Activated naive CD4-positive, alpha-beta T cell (primary cell): ENCODE measurements around the gene SLC41A2.
A peak's percentile ranks its signal among the peaks of the same experiment; 100 is the strongest.
"Not testable (repeated sequence)": the region's sequence is repeated elsewhere in the genome, so short reads cannot be mapped to it uniquely, and the experiment has no call there.

Source experiments
- DNase-seq, 4 experiments: peaks; one replicate each; lab custom pipeline; 2025; lab: John Stamatoyannopoulos, UW

Gene SLC41A2

GRCh38 chr12:104963757-104964156 is 5.7 kb upstream of the SLC41A2 start:
- DNase-seq: no peak

GRCh38 chr12:104960464-104960863 is 2.4 kb upstream of the SLC41A2 start:
- no peak for DNase-seq

- DNase-seq: no peak
Observed at GRCh38 chr12:104959335-104959841, 1.3 kb upstream of the SLC41A2 start.

DNA sequence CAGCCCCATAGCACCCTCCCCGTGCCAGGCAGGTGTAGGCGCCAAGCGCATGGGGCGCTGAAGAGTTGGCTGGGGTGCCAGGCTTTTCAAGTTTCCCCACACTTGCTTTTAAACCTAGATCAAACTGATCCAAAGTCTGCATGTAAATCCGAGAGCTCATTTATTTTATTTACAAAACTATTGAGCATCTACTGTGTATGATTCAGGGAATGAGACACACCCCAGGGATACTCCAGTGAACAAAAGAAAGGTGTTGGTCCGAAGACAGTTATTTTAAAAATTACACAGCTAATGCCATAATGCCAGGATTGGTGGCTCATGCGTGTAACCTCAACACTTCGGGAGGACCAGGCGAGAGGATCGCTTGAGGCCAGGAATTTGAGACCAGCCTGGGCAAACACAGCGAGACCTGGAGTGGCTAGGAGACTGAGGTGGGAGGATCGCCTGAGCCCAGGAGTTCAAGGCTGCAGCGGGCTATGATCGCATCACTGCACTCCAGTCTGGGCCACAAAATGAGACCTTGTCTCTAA is 780 bp upstream of the SLC41A2 start:
- DNase-seq: no peak

GRCh38 chr12:104957719-104958000 is 430 bp downstream of the SLC41A2 start:
- DNase-seq: peak in 2 of 4 experiments; percentile 12 to 35

GRCh38 chr12:104956870-104957718 is 996 bp downstream of the SLC41A2 start:
- DNase-seq: no peak

GRCh38 chr12:104955703-104956102 is 2.4 kb downstream of the SLC41A2 start:
- no peak for DNase-seq

DNA sequence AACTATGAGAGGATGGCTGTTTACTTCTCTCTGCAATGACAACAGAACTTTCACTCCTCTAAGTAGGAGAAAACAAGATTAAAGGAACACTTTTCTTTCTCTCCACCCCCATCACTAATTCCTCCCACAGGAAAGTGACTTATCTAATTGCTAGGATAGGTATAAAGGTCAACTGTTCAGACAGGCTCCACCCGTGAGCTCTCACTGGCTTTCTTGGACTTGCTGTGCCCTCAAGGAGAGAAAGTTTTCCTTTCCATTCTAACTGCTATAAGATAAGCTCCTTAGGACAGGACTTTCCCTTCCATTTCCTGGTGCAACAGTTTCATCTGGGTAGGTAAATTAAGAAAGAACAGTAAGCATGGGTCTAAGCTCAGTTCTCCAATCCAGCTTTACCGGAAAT is 4.8 kb downstream of the SLC41A2 start:
- no peak for DNase-seq

DNA sequence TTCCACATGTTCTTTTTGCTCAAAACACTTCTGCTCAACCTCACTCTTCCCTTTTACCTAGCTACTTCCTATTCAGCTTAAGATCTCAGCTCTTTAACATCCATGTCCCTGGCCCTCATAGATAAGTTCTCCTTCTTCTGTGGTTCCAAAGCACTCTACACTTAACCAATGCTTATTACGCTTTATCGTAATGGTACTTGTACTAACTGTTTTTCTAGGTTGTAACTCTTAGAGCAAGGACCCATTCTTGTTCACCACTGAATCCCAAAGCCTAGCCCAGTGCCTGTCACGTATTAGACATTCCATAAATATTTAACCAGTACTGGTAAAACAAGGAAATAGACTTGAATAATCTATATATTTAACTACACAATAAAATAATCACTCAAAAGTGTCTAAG is 5.3 kb downstream of the SLC41A2 start:
- no peak for DNase-seq

DNA sequence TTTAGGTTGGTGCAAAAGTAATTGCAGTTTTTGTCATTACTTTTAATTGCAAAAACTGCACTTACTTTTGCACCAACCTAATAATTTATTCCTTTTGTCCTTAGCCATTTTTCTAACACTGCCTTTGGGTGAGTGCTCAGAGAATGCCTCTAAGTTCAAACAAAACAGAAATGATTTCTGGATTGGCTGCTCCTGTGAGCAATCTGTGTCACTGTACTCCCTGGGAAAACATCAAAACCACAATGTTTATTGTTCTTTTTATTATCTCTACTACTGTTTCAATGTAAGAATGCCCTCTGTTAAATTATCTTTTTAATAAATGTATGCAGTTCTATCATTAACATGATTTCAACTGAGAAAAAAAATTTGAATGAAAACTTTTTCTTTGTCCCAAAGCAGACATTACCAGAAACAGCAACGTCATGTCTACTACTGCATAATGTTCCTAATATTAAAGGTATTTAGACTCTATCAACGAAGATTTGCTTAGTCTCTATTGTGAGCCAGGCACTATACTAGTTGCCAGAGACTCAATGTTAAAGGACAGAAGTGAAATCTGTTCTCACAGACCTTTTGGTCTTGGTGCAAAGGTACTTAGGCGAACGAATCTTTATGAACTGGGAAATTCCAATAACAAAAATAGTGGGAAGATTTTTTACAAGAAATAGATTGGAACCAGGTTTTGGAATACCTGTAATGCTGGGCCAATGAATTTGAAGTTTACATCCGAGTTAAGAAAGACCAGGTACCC is 6.2 kb downstream of the SLC41A2 start:
- no peak for DNase-seq

DNA sequence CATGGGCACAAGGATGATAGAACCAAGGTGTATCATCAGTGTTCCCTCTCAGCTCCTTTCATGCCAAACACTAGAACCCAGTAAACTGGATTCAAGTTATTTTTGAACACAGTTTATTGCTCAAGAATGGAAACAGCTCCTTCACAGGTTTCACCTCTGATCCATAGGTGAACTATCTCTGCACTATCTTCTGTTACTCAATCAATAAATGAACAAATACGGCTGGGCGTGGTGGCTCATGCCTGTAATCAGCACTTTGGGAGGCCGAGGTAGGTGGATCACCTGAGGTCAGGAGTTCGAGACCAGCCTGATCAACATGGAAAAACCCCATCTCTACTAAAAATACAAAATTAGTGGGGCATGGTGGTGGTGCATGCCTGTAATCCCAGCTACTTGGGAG is 9.4 kb downstream of the SLC41A2 start:
- not testable (repeated sequence) for DNase-seq

- DNase-seq: no peak
Observed at GRCh38 chr12:104944252-104944651, 13.8 kb downstream of the SLC41A2 start.

DNA sequence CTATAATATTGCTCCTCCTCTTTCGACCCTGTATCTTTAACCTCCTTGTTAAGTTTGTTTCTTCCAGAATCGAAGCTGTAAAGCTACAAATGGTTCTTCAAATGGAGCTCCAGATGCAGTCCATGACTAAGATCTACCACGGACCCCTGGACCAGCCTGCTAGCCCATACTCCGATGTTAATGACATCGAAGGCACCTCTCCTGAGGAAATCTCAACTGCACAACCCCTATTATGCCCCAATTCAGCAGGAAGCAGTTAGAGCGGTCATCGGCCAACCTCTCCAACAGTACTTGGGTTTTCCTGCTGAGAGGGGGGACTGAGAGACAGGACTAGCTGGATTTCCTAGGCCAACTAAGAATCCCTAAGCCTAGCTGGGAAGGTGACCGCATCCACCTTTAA is 14.7 kb downstream of the SLC41A2 start:
- DNase-seq: not testable (repeated sequence)

GRCh38 chr12:104942075-104942474 is 16.0 kb downstream of the SLC41A2 start:
- no peak for DNase-seq

GRCh38 chr12:104941454-104941853 is 16.6 kb downstream of the SLC41A2 start:
- DNase-seq: no peak

GRCh38 chr12:104939089-104939488 is 19.0 kb downstream of the SLC41A2 start:
- no peak for DNase-seq

DNA sequence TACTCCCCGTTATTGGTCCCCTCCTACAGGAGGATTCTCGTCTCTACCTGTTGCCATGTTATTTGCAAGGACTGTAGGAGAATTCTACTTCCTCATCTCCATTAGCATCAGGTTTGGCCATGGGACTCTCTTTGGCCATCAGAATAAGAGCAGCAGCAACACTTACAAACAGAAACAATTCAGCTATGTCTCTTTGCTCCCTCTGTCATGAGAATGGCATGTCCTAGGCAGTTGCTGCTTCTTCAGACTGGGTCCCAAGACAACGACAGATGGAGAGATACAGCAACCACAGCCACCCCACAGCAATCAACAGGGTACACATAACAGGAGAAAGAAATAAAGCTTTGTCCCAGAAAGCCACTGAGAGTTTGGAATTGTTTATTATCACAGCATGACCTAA is 19.7 kb downstream of the SLC41A2 start:
- DNase-seq: no peak

DNA sequence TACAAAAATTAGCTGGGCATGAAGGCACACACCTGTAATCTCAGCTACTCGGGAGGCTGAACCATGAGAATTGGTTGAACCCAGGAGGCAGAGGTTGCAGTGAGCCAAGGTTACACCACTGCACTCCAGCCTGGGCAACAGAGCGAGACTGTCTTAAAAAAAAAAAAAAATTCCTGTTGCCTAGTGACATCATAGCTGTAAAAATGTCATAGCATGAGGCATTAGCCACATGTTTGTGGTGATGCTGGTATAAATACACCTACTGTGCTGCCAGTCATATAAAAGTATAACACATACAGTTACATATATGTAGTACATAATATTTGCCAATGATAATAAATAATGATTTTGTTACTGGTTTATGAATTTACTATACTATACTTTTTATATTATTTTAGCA is 22.2 kb downstream of the SLC41A2 start:
- DNase-seq: no peak

DNA sequence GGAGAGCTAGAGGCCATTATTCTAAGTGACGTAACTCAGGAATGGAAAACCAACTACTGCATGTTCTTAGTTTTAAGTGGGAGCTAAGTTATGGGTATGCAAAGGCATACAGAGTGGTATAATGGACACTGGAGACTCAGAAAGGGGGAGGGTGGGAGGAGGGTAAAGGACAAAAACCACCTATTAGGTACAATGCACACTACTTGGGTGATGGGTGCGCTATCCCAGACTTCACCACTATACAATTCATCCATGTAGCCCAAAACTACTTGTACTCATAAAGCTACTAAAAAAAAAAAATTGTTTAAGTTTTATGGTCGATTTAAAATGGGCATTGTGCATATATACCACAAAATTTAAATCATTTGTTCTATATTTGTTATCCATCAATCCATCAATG is 24.3 kb downstream of the SLC41A2 start:
- DNase-seq: no peak

DNA sequence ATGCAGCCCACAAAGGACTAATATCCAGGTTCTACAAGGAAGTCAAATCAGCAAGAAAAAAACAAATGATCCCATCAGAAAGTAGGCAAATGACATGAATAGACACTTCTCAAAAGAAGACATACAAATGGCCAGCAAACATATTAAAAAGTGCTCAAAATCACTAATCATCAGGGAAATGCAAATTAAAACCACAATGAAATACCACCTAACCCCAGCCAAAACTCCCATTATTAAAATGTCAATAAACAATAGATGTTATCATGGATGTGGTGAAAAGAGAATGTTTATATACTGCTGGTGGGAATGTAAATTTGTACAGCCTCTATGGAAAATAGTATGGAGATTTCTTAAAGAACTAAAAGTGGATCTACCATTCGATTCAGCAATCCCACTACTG is 25.0 kb downstream of the SLC41A2 start:
- no peak for DNase-seq

- DNase-seq: no peak
Observed at GRCh38 chr12:104930388-104931326, 27.4 kb downstream of the SLC41A2 start.

DNA sequence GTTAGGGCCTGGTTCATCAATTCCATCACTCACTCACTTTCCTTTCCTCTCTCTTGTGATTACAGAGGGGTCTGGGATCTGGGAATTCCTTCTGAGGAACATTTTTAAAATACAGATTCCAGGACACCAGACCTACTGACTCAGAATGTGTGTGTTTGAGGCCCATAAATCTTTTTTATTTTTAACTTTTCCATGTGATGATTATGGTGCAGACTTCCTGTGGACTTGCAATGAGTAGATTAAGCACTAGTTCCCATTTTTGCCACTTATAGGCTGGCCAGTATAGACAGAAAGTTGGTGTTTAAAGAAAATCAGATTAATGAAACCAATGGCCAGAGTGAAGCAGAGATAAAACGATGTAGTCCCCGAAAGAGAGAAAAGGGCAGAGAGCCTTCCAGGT is 28.1 kb downstream of the SLC41A2 start:
- no peak for DNase-seq
